NCI-H1092 (cell line): ENCODE data around the gene SCO1.
"Not testable (repeated sequence)": the region's sequence is repeated elsewhere in the genome, so short reads cannot be mapped to it uniquely, and the experiment has no call there.

Source experiments
- DNase-seq: peaks from one replicate; lab custom pipeline; 2025; lab: John Stamatoyannopoulos, UW

The SCO1 gene

GRCh38 chr17:10725262-10725661 lies 27.9 kb upstream of the SCO1 start:
- DNase-seq: no peak

- no peak for DNase-seq
Observed at GRCh38 chr17:10724546-10725195, 27.3 kb upstream of the SCO1 start.

GRCh38 chr17:10718547-10718946 lies 21.2 kb upstream of the SCO1 start:
- DNase-seq: no peak

GRCh38 chr17:10716218-10716617 lies 18.9 kb upstream of the SCO1 start:
- DNase-seq: no peak

- no peak for DNase-seq
Observed at GRCh38 chr17:10713318-10713717, 16.0 kb upstream of the SCO1 start.

- no peak for DNase-seq
Observed at GRCh38 chr17:10705727-10706126, 8.4 kb upstream of the SCO1 start.

GRCh38 chr17:10702574-10702973 lies 5.2 kb upstream of the SCO1 start:
- no peak for DNase-seq

GRCh38 chr17:10699856-10700255 lies 2.5 kb upstream of the SCO1 start:
- DNase-seq: no peak

GRCh38 chr17:10698096-10698818 lies 924 bp upstream of the SCO1 start:
- no peak for DNase-seq

- not testable (repeated sequence) for DNase-seq
Observed at GRCh38 chr17:10695875-10696407, 1.4 kb downstream of the SCO1 start.

GRCh38 chr17:10687499-10687898 lies 9.8 kb downstream of the SCO1 start:
- DNase-seq: no peak

GRCh38 chr17:10683853-10684252 lies 13.5 kb downstream of the SCO1 start:
- DNase-seq: no peak

GRCh38 chr17:10681866-10682446 lies 15.4 kb downstream of the SCO1 start:
- no peak for DNase-seq

GRCh38 chr17:10674704-10675103 lies 22.6 kb downstream of the SCO1 start:
- DNase-seq: no peak

- no peak for DNase-seq
Observed at GRCh38 chr17:10673312-10673711, 24.0 kb downstream of the SCO1 start.

GRCh38 chr17:10668775-10669174 lies 28.6 kb downstream of the SCO1 start:
- DNase-seq: no peak

GRCh38 chr17:10666906-10667305 lies 30.4 kb downstream of the SCO1 start:
- DNase-seq: no peak

- DNase-seq: no peak
Observed at GRCh38 chr17:10664571-10664970, 32.8 kb downstream of the SCO1 start.

- no peak for DNase-seq
Observed at GRCh38 chr17:10663231-10663630, 34.1 kb downstream of the SCO1 start.

- no peak for DNase-seq
Observed at GRCh38 chr17:10661437-10661836, 35.9 kb downstream of the SCO1 start.

- no peak for DNase-seq
Observed at GRCh38 chr17:10657879-10658278, 39.5 kb downstream of the SCO1 start.

- no peak for DNase-seq
Observed at GRCh38 chr17:10657148-10657547, 40.2 kb downstream of the SCO1 start, which contains the start of gene MYH3. Gene MYH3 (minus strand): TSS chr17:10657309. CDS start chr17:10655064, 2,245 bp downstream.

- no peak for DNase-seq
Observed at GRCh38 chr17:10653987-10654386, 43.3 kb downstream of the SCO1 start.
